ENCODE measurements around the gene SQOR. TPM values are rescaled to one million over a fixed set of nuclear protein-coding genes. Genes with fewer than 3 reads are reported as not detected.

The SQOR gene
- total RNA-seq, 1 donor from 2014 or later, result 101 TPM

- no peak for DNase-seq (ENCODE audit: low read depth, low spot score)
Measured at GRCh38 chr15:45660231-45660979, 25.6 kb downstream of the SQOR start.

GRCh38 chr15:45662375-45662774 is 27.5 kb downstream of the SQOR start:
- no peak for DNase-seq (ENCODE audit: low read depth, low spot score)

- no peak for DNase-seq (ENCODE audit: low read depth, low spot score)
Measured at GRCh38 chr15:45664451-45664850, 29.6 kb downstream of the SQOR start.

- DNase-seq (ENCODE audit: low read depth, low spot score), result no peak
Measured at GRCh38 chr15:45665261-45665660, 30.4 kb downstream of the SQOR start.

- DNase-seq (ENCODE audit: low read depth, low spot score), result no peak
Measured at GRCh38 chr15:45666119-45666875, 31.5 kb downstream of the SQOR start.

- DNase-seq (ENCODE audit: low read depth, low spot score), result no peak
Measured at GRCh38 chr15:45667002-45667401, 32.2 kb downstream of the SQOR start.

GRCh38 chr15:45668386-45668785 is 33.6 kb downstream of the SQOR start:
- DNase-seq (ENCODE audit: low read depth, low spot score), result no peak

- no peak for DNase-seq (ENCODE audit: low read depth, low spot score)
Measured at GRCh38 chr15:45669422-45669821, 34.6 kb downstream of the SQOR start.

- DNase-seq (ENCODE audit: low read depth, low spot score), result no peak
Measured at GRCh38 chr15:45670091-45670490, 35.3 kb downstream of the SQOR start.

- peak; percentile 95 for DNase-seq (ENCODE audit: low read depth, low spot score)
Measured at GRCh38 chr15:45670511-45670910, 35.7 kb downstream of the SQOR start.

- no peak for DNase-seq (ENCODE audit: low read depth, low spot score)
Measured at GRCh38 chr15:45674677-45675076, 39.8 kb downstream of the SQOR start.

- DNase-seq (ENCODE audit: low read depth, low spot score), result no peak
Measured at GRCh38 chr15:45677797-45678196, 43.0 kb downstream of the SQOR start.

GRCh38 chr15:45678459-45679178 is 43.8 kb downstream of the SQOR start:
- DNase-seq (ENCODE audit: low read depth, low spot score), result no peak

GRCh38 chr15:45684533-45684932 is 49.7 kb downstream of the SQOR start:
- no peak for DNase-seq (ENCODE audit: low read depth, low spot score)

GRCh38 chr15:45689616-45690015 is 54.8 kb downstream of the SQOR start:
- DNase-seq (ENCODE audit: low read depth, low spot score), result no peak

- DNase-seq (ENCODE audit: low read depth, low spot score), result no peak
Measured at GRCh38 chr15:45690581-45691260, 55.9 kb downstream of the SQOR start.

GRCh38 chr15:45701108-45701507 is 66.3 kb downstream of the SQOR start:
- DNase-seq (ENCODE audit: low read depth, low spot score), result no peak

- no peak for DNase-seq (ENCODE audit: low read depth, low spot score)
Measured at GRCh38 chr15:45702041-45702440, 67.2 kb downstream of the SQOR start.

GRCh38 chr15:45703670-45704328 is 69.0 kb downstream of the SQOR start:
- DNase-seq (ENCODE audit: low read depth, low spot score), result no peak

GRCh38 chr15:45704329-45705249 is 69.8 kb downstream of the SQOR start:
- no peak for DNase-seq (ENCODE audit: low read depth, low spot score)
